CD14-positive monocyte (primary cell): ENCODE data around the gene COLQ. TPM values are rescaled to one million over a fixed set of nuclear protein-coding genes. Genes with fewer than 3 reads are reported as not detected.

ENCODE experiments used
- DNase-seq, 3 donors: peaks; one replicate each; pipeline ENCODE4 v3.0.0-alpha.2; 2011 to 2022
- H2AFZ ChIP-seq: 2 replicates; pipeline ENCODE4 v1.6.0; 2012; ENCODE audit warnings: mild to moderate bottlenecking, low read depth, low read length, inconsistent platforms; ENCODE audit not compliant: insufficient read depth, poor library complexity, severe bottlenecking
- H3K27ac ChIP-seq, 2 donors: 1 replicate in 1 of 2; 2 replicates in 1 of 2; pipeline ENCODE4 v1.5.1; 2012 to 2013; ENCODE audit warnings: low read length in 2 of 2, control low read depth in 1 of 2, inconsistent platforms in 1 of 2, low read depth in 1 of 2, mild to moderate bottlenecking in 1 of 2
- H3K27me3 ChIP-seq, 2 donors: one replicate each; pipeline versions ENCODE4 v1.6.0 to v1.6.1; 2011 to 2013; ENCODE audit warnings: low read length in 2 of 2; ENCODE audit not compliant: control insufficient read depth in 2 of 2, insufficient read depth in 2 of 2
- H3K36me3 ChIP-seq, 2 donors: replicated peaks in 1 of 2; 1 replicate in 1 of 2; 2 replicates in 1 of 2; pipeline versions ENCODE4 v1.5.1 to v1.6.1; 2012 to 2013; ENCODE audit warnings: low read length in 2 of 2, control low read depth in 1 of 2, inconsistent platforms in 1 of 2, mild to moderate bottlenecking in 1 of 2; ENCODE audit not compliant: insufficient read depth in 2 of 2, control insufficient read depth in 1 of 2
- H3K4me1 ChIP-seq, 2 donors: 1 replicate in 1 of 2; 2 replicates in 1 of 2; pipeline versions ENCODE4 v1.5.1 to v1.6.1; 2012 to 2013; ENCODE audit warnings: low read length in 2 of 2, control low read depth in 1 of 2, inconsistent platforms in 1 of 2, mild to moderate bottlenecking in 1 of 2, moderate library complexity in 1 of 2; ENCODE audit not compliant: insufficient read depth in 2 of 2, control insufficient read depth in 1 of 2
- H3K4me2 ChIP-seq: replicated peaks from 2 replicates; pipeline ENCODE3; 2012; ENCODE audit warnings: low read length, moderate library complexity, mild to moderate bottlenecking; ENCODE audit not compliant: poor library complexity, severe bottlenecking; ENCODE audit errors: extremely low read depth
- H3K4me3 ChIP-seq, 3 experiments: fragments of 200-600 bp in 1 of 3; sonication (generic) in 1 of 3; replicated peaks in 1 of 3; 1 replicate in 2 of 3; 2 replicates in 1 of 3; pipeline ENCODE4 v1.5.1; 2011 to 2013; ENCODE audit warnings: low read length in 3 of 3, mild to moderate bottlenecking in 3 of 3, control low read depth in 2 of 3, low read depth in 2 of 3, inconsistent platforms in 1 of 3, moderate library complexity in 1 of 3
- H3K79me2 ChIP-seq: 2 replicates; pipeline ENCODE4 v1.6.0; 2012; ENCODE audit warnings: mild to moderate bottlenecking, control low read depth, inconsistent platforms, low read length, moderate library complexity; ENCODE audit not compliant: insufficient read depth
- H3K9ac ChIP-seq: 2 replicates; pipeline ENCODE4 v1.6.0; 2017; ENCODE audit warnings: low read length, mild to moderate bottlenecking; ENCODE audit not compliant: insufficient read depth, poor library complexity, severe bottlenecking
- H3K9me3 ChIP-seq, 2 donors: replicated peaks in 1 of 2; 1 replicate in 1 of 2; 2 replicates in 1 of 2; pipeline versions ENCODE4 v1.5.1 to v1.6.1; 2012 to 2013; ENCODE audit warnings: low read length in 2 of 2, control low read depth in 1 of 2; ENCODE audit not compliant: control insufficient read depth in 1 of 2, insufficient read depth in 1 of 2
- H4K20me1 ChIP-seq: 2 replicates; pipeline ENCODE4 v1.6.0; 2012; ENCODE audit warnings: mild to moderate bottlenecking, low read length, control low read depth, moderate library complexity; ENCODE audit not compliant: insufficient read depth
- H3K27ac Mint-ChIP-seq, 7 donors: one replicate each; pipeline ENCODE4 v1.8.0; 2020; ENCODE audit warnings: mild to moderate bottlenecking in 7 of 7, mixed read lengths in 7 of 7, moderate library complexity in 6 of 7, inconsistent platforms in 2 of 7
- H3K27me3 Mint-ChIP-seq, 3 donors: one replicate each; pipeline ENCODE4 v1.8.0; 2021 to 2022; ENCODE audit warnings: low read depth in 3 of 3, mild to moderate bottlenecking in 3 of 3, mixed read lengths in 3 of 3, moderate library complexity in 3 of 3, inconsistent platforms in 1 of 3
- H3K36me3 Mint-ChIP-seq, 2 donors: one replicate each; pipeline ENCODE4 v1.8.0; 2020; ENCODE audit warnings: mixed read lengths in 2 of 2, inconsistent platforms in 1 of 2, mild to moderate bottlenecking in 1 of 2
- H3K4me1 Mint-ChIP-seq: one replicate; pipeline ENCODE4 v1.8.0; 2020; ENCODE audit warnings: mild to moderate bottlenecking, mixed read lengths
- H3K4me3 Mint-ChIP-seq, 2 donors: one replicate each; pipeline ENCODE4 v1.8.0; 2020; ENCODE audit warnings: mild to moderate bottlenecking in 2 of 2, mixed read lengths in 2 of 2, moderate library complexity in 1 of 2
- H3K9me3 Mint-ChIP-seq, 7 donors: one replicate each; pipeline ENCODE4 v1.8.0; 2020 to 2022; ENCODE audit warnings: mixed read lengths in 7 of 7, mild to moderate bottlenecking in 6 of 7, moderate library complexity in 6 of 7, inconsistent platforms in 2 of 7
- WGBS: methylation state at CpG from one replicate; pipeline ENCODE4 v1.1.5; 2013; ENCODE audit warnings: missing lambda C conversion rate; ENCODE audit not compliant: insufficient coverage; 5-methylcytosine and 5-hydroxymethylcytosine counted together
- intact Hi-C, 2 donors: fragments of 100-400 bp; cut with micrococcal nuclease; formaldehyde crosslinking; loops; one replicate each; pipeline versions ENCODE4 v1.15.0 to v1.15.1; 2023
- polyA plus RNA-seq, 3 donors: library from polyadenylated mRNA; depleted of rRNA in 1 of 3; unstranded in 2 of 3; stranded (reverse) in 1 of 3; fragments of 300-500 nt in 2 of 3; fragments of >200 nt in 1 of 3; fragmentation: Illumina TruSeq in 2 of 3; gene quantifications; 1 replicate in 2 of 3; 2 replicates in 1 of 3; pipeline ENCODE4 v1.2.3, GENCODE V29; 2012 to 2021
- TF ChIP-seq, protein P1 (sequence below): fragments of 200-600 bp; IDR thresholded peaks from one replicate; pipeline ENCODE4 v1.8.0; 2022; ENCODE audit warnings: antibody characterized with exemption, mild to moderate bottlenecking

COLQ gene
- polyA plus RNA-seq, 3 donors, result 0.23 to 1.9 (median 0.73) TPM

- H3K4me1 ChIP-seq, result no peaks in the 10 kb centered on the region
- H3K4me2 ChIP-seq, result no peak overlapping the region
- Mint-ChIP-seq H3K4me3 (no peak overlapping the region), H3K27ac (no peak overlapping the region), H3K9me3 (peaks cover 0 to 6% (median 0%) of the 10 kb centered on the region in 7 donors), H3K27me3 (peaks cover 0 to 3% (median 0%) of the 10 kb centered on the region in 3 donors), H3K4me1 (peaks cover 10% of the 10 kb centered on the region), H3K36me3 (no peaks in the 10 kb centered on the region)
- DNase-seq, result no peak
- H3K9me3 ChIP-seq, result peaks cover 0 to under 1% of the 10 kb centered on the region in 2 donors
- no peaks in the 10 kb centered on the region for H4K20me1 ChIP-seq
- H3K79me2 ChIP-seq, result no peaks in the 10 kb centered on the region
- no peaks in the 10 kb centered on the region for H3K36me3 ChIP-seq
- no peak overlapping the region for H2AFZ ChIP-seq
- intact Hi-C loops, result no loop called here
- TF ChIP-seq, protein P1, sequence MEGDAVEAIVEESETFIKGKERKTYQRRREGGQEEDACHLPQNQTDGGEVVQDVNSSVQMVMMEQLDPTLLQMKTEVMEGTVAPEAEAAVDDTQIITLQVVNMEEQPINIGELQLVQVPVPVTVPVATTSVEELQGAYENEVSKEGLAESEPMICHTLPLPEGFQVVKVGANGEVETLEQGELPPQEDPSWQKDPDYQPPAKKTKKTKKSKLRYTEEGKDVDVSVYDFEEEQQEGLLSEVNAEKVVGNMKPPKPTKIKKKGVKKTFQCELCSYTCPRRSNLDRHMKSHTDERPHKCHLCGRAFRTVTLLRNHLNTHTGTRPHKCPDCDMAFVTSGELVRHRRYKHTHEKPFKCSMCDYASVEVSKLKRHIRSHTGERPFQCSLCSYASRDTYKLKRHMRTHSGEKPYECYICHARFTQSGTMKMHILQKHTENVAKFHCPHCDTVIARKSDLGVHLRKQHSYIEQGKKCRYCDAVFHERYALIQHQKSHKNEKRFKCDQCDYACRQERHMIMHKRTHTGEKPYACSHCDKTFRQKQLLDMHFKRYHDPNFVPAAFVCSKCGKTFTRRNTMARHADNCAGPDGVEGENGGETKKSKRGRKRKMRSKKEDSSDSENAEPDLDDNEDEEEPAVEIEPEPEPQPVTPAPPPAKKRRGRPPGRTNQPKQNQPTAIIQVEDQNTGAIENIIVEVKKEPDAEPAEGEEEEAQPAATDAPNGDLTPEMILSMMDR, result no peak
- H3K27me3 ChIP-seq, result no peaks in the 10 kb centered on the region
- no CpG with 5 or more reads among the region's 4 CpGs for WGBS
- no peak overlapping the region for H3K9ac ChIP-seq
- no peak overlapping the region for H3K27ac ChIP-seq
- no peak overlapping the region for H3K4me3 ChIP-seq
Measured at GRCh38 chr3:15541371-15541770, 19.9 kb upstream of the COLQ start.

DNA sequence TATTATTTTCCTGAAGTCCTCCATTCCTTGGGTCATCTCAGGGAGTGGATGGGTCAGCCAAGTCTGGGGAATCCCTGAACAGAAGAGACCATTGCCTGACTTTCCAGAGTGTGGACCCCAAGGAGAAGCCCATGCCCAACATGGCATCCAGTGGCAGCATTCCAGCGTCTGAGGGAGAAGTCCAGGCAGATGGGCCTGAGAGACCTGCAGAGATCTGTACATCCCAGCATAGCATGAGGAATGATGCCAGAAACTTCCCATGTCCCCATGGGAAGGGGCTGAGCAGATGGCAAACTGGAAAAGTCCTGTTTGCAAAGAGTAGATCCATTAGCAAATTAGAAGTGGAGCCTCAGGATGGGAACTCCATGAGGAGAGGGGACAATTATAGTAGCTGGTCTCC, 17.6 kb upstream of the COLQ start:
- peak overlapping the region in 2 of 7 donors; percentile 13 to 25 for H3K27ac Mint-ChIP-seq
- Histone ChIP-seq H3K4me2 (no peak overlapping the region), H3K27me3 (no peaks in the 10 kb centered on the region), H3K9me3 (no peaks in the 10 kb centered on the region), H3K36me3 (no peaks in the 10 kb centered on the region), H2AFZ (no peak overlapping the region), H3K4me1 (no peaks in the 10 kb centered on the region), H3K4me3 (no peak overlapping the region), H3K79me2 (no peaks in the 10 kb centered on the region), H3K9ac (no peak overlapping the region), H4K20me1 (no peaks in the 10 kb centered on the region), H3K27ac (no peak overlapping the region)
- intact Hi-C loops, result no loop called here
- peaks cover 0 to 5% (median 4%) of the 10 kb centered on the region in 3 donors for H3K27me3 Mint-ChIP-seq
- no peaks in the 10 kb centered on the region for H3K36me3 Mint-ChIP-seq
- H3K4me1 Mint-ChIP-seq, result peaks cover 10% of the 10 kb centered on the region
- H3K4me3 Mint-ChIP-seq, result no peak overlapping the region
- no peak for DNase-seq
- TF ChIP-seq, protein P1, result no peak
- WGBS, result 100% methylated on average over 1 of the region's 1 CpG
- no peaks in the 10 kb centered on the region for H3K9me3 Mint-ChIP-seq
